ENCODE measurements around the gene WDR1.

WDR1 gene

GRCh38 chr4:10097906-10098779 is 18.5 kb downstream of the WDR1 start:
- H4K8ac ChIP-seq (ENCODE audit: low read depth, low read length): no peak overlapping the region
- H3K9ac ChIP-seq (ENCODE audit: low read length): no peak overlapping the region
- H2AK5ac ChIP-seq (ENCODE audit: low read length): no peak overlapping the region
- H2BK120ac ChIP-seq (ENCODE audit: insufficient read depth, low read length, poor library complexity): no peak overlapping the region
- no peaks in the 10 kb centered on the region for H3K9me3 ChIP-seq (ENCODE audit: insufficient read depth, low read depth, low read length)
- H3K79me1 ChIP-seq (ENCODE audit: low read length): peaks cover 4% of the 10 kb centered on the region
- H2AFZ ChIP-seq (ENCODE audit: insufficient read depth, low read length, poor library complexity): no peak overlapping the region
- no peaks in the 10 kb centered on the region for H3K27me3 ChIP-seq (ENCODE audit: insufficient read depth, low read length)
- H3K79me2 ChIP-seq (ENCODE audit: control insufficient read depth, insufficient read depth, low read length, poor library complexity): peaks cover 31% of the 10 kb centered on the region
- WGBS (ENCODE audit: extremely low coverage, insufficient coverage, insufficient read length): no CpG with 5 or more reads among the region's 9 CpGs
- no peak overlapping the region for H2BK12ac ChIP-seq (ENCODE audit: low read length)
- peaks cover 25 to 31% of the 10 kb centered on the region in 2 experiments for H3K4me1 ChIP-seq (ENCODE audit: control insufficient read depth in 1 of 2, insufficient read depth in 2 of 2, low read length in 2 of 2)
- H3K4me2 ChIP-seq (ENCODE audit: low read length): no peak overlapping the region
- H3K36me3 ChIP-seq (ENCODE audit: control insufficient read depth in 1 of 2, insufficient read depth in 2 of 2, low read length in 2 of 2): peaks cover 96 to 98% of the 10 kb centered on the region in 2 experiments
- no peak overlapping the region for H3K27ac ChIP-seq (ENCODE audit: low read depth, low read length)
- no peak overlapping the region for H3K4me3 ChIP-seq (ENCODE audit: low read depth, low read length)
- no peak for DNase-seq
- H3K14ac ChIP-seq (ENCODE audit: low read length): no peak overlapping the region
- H4K91ac ChIP-seq (ENCODE audit: low read depth, low read length): no peak overlapping the region
- H2BK5ac ChIP-seq (ENCODE audit: low read depth, low read length, poor library complexity): no peak overlapping the region
- H3K4ac ChIP-seq (ENCODE audit: low read depth, low read length): peak overlapping the region; percentile 33
- H3K18ac ChIP-seq (ENCODE audit: low read length): no peak overlapping the region
- no peak overlapping the region for H4K12ac ChIP-seq (ENCODE audit: low read depth, low read length)
- no peak overlapping the region for H3K23ac ChIP-seq (ENCODE audit: low read length)

- no peak overlapping the region for H3K4me3 ChIP-seq (ENCODE audit: low read depth, low read length)
These were observed 19.6 kb downstream of the WDR1 start for GRCh38 chr4:10096978-10097335.

GRCh38 chr4:10096201-10096977 is 20.2 kb downstream of the WDR1 start:
- Histone ChIP-seq H2AFZ (ENCODE audit: insufficient read depth, low read length, poor library complexity) (peak overlapping the region; percentile 54), H2BK5ac (ENCODE audit: low read depth, low read length, poor library complexity) (no peak overlapping the region), H3K36me3 (ENCODE audit: control insufficient read depth in 1 of 2, insufficient read depth in 2 of 2, low read length in 2 of 2) (peaks cover 98% of the 10 kb centered on the region in 2 experiments), H3K9me3 (ENCODE audit: insufficient read depth, low read depth, low read length) (peaks cover 3% of the 10 kb centered on the region), H2BK12ac (ENCODE audit: low read length) (no peak overlapping the region), H3K79me1 (ENCODE audit: low read length) (peaks cover 6% of the 10 kb centered on the region), H3K14ac (ENCODE audit: low read length) (no peak overlapping the region), H2BK120ac (ENCODE audit: insufficient read depth, low read length, poor library complexity) (no peak overlapping the region), H3K4me2 (ENCODE audit: low read length) (peak overlapping the region; percentile 7), H4K12ac (ENCODE audit: low read depth, low read length) (no peak overlapping the region), H3K79me2 (ENCODE audit: control insufficient read depth, insufficient read depth, low read length, poor library complexity) (peaks cover 35% of the 10 kb centered on the region), H3K4ac (ENCODE audit: low read depth, low read length) (peak overlapping the region; percentile 66), H4K8ac (ENCODE audit: low read depth, low read length) (no peak overlapping the region), H3K27ac (ENCODE audit: low read depth, low read length) (no peak overlapping the region), H3K27me3 (ENCODE audit: insufficient read depth, low read length) (no peaks in the 10 kb centered on the region), H3K4me3 (ENCODE audit: low read depth, low read length) (no peak overlapping the region), H3K18ac (ENCODE audit: low read length) (no peak overlapping the region), H2AK5ac (ENCODE audit: low read length) (no peak overlapping the region), H4K91ac (ENCODE audit: low read depth, low read length) (no peak overlapping the region), H3K9ac (ENCODE audit: low read length) (no peak overlapping the region), H3K4me1 (ENCODE audit: control insufficient read depth in 1 of 2, insufficient read depth in 2 of 2, low read length in 2 of 2) (peaks cover 30 to 42% of the 10 kb centered on the region in 2 experiments), H3K23ac (ENCODE audit: low read length) (no peak overlapping the region)
- DNase-seq: peak; percentile 16 to 41
- no CpG with 5 or more reads among the region's 17 CpGs for WGBS (ENCODE audit: extremely low coverage, insufficient coverage, insufficient read length)

More at GRCh38 chr4:10096978-10097335, 19.6 kb downstream of the WDR1 start:
- no peak for DNase-seq
- H3K23ac ChIP-seq (ENCODE audit: low read length): no peak overlapping the region
- H2BK120ac ChIP-seq (ENCODE audit: insufficient read depth, low read length, poor library complexity): no peak overlapping the region
- no peak overlapping the region for H4K8ac ChIP-seq (ENCODE audit: low read depth, low read length)
- no peak overlapping the region for H3K27ac ChIP-seq (ENCODE audit: low read depth, low read length)
- peak overlapping the region; percentile 35 for H3K4ac ChIP-seq (ENCODE audit: low read depth, low read length)
- H3K9ac ChIP-seq (ENCODE audit: low read length): no peak overlapping the region
- no peak overlapping the region for H2BK5ac ChIP-seq (ENCODE audit: low read depth, low read length, poor library complexity)
- H3K18ac ChIP-seq (ENCODE audit: low read length): no peak overlapping the region
- H3K79me2 ChIP-seq (ENCODE audit: control insufficient read depth, insufficient read depth, low read length, poor library complexity): peaks cover 37% of the 10 kb centered on the region
- H3K9me3 ChIP-seq (ENCODE audit: insufficient read depth, low read depth, low read length): no peaks in the 10 kb centered on the region
- WGBS (ENCODE audit: extremely low coverage, insufficient coverage, insufficient read length): no CpG with 5 or more reads among the region's 9 CpGs
- peaks cover 6% of the 10 kb centered on the region for H3K79me1 ChIP-seq (ENCODE audit: low read length)
- H3K14ac ChIP-seq (ENCODE audit: low read length): no peak overlapping the region
- no peak overlapping the region for H2AK5ac ChIP-seq (ENCODE audit: low read length)
- peaks cover 97 to 98% of the 10 kb centered on the region in 2 experiments for H3K36me3 ChIP-seq (ENCODE audit: control insufficient read depth in 1 of 2, insufficient read depth in 2 of 2, low read length in 2 of 2)
- H4K12ac ChIP-seq (ENCODE audit: low read depth, low read length): no peak overlapping the region
- H3K4me2 ChIP-seq (ENCODE audit: low read length): no peak overlapping the region
- peaks cover 30 to 38% of the 10 kb centered on the region in 2 experiments for H3K4me1 ChIP-seq (ENCODE audit: control insufficient read depth in 1 of 2, insufficient read depth in 2 of 2, low read length in 2 of 2)
- H2AFZ ChIP-seq (ENCODE audit: insufficient read depth, low read length, poor library complexity): peak overlapping the region; percentile 54
- no peak overlapping the region for H2BK12ac ChIP-seq (ENCODE audit: low read length)
- no peak overlapping the region for H4K91ac ChIP-seq (ENCODE audit: low read depth, low read length)
- no peaks in the 10 kb centered on the region for H3K27me3 ChIP-seq (ENCODE audit: insufficient read depth, low read length)

- Histone ChIP-seq H4K8ac (ENCODE audit: low read depth, low read length) (no peak overlapping the region), H2BK120ac (ENCODE audit: insufficient read depth, low read length, poor library complexity) (no peak overlapping the region), H2AK5ac (ENCODE audit: low read length) (no peak overlapping the region), H3K79me2 (ENCODE audit: control insufficient read depth, insufficient read depth, low read length, poor library complexity) (peaks cover 32% of the 10 kb centered on the region), H3K23ac (ENCODE audit: low read length) (no peak overlapping the region), H2BK12ac (ENCODE audit: low read length) (no peak overlapping the region), H4K91ac (ENCODE audit: low read depth, low read length) (no peak overlapping the region), H3K4me1 (ENCODE audit: control insufficient read depth in 1 of 2, insufficient read depth in 2 of 2, low read length in 2 of 2) (peaks cover 30 to 42% of the 10 kb centered on the region in 2 experiments), H3K14ac (ENCODE audit: low read length) (no peak overlapping the region), H3K4me2 (ENCODE audit: low read length) (no peak overlapping the region), H3K4ac (ENCODE audit: low read depth, low read length) (peak overlapping the region; percentile 66), H3K9ac (ENCODE audit: low read length) (no peak overlapping the region), H2BK5ac (ENCODE audit: low read depth, low read length, poor library complexity) (no peak overlapping the region), H3K4me3 (ENCODE audit: low read depth, low read length) (no peak overlapping the region), H4K12ac (ENCODE audit: low read depth, low read length) (no peak overlapping the region), H3K18ac (ENCODE audit: low read length) (peak overlapping the region; percentile 57), H2AFZ (ENCODE audit: insufficient read depth, low read length, poor library complexity) (no peak overlapping the region), H3K27ac (ENCODE audit: low read depth, low read length) (no peak overlapping the region), H3K79me1 (ENCODE audit: low read length) (peaks cover 6% of the 10 kb centered on the region), H3K36me3 (ENCODE audit: control insufficient read depth in 1 of 2, insufficient read depth in 2 of 2, low read length in 2 of 2) (peaks cover 98 to 99% of the 10 kb centered on the region in 2 experiments), H3K27me3 (ENCODE audit: insufficient read depth, low read length) (no peaks in the 10 kb centered on the region), H3K9me3 (ENCODE audit: insufficient read depth, low read depth, low read length) (peaks cover 3% of the 10 kb centered on the region)
- WGBS (ENCODE audit: extremely low coverage, insufficient coverage, insufficient read length): no CpG with 5 or more reads among the region's 13 CpGs
- no peak for DNase-seq
These were observed 21.2 kb downstream of the WDR1 start for GRCh38 chr4:10095296-10095991.
